HG03439 (cell line): ENCODE data around the gene MICAL2.

Experiments used
- ATAC-seq: cut with Tn5 transposase; IDR thresholded peaks from one replicate; pipeline ENCODE4 v1.9.1; 2021; ENCODE audit warnings: mild to moderate bottlenecking, moderate library complexity; ENCODE audit not compliant: unreplicated experiment

The MICAL2 gene

DNA sequence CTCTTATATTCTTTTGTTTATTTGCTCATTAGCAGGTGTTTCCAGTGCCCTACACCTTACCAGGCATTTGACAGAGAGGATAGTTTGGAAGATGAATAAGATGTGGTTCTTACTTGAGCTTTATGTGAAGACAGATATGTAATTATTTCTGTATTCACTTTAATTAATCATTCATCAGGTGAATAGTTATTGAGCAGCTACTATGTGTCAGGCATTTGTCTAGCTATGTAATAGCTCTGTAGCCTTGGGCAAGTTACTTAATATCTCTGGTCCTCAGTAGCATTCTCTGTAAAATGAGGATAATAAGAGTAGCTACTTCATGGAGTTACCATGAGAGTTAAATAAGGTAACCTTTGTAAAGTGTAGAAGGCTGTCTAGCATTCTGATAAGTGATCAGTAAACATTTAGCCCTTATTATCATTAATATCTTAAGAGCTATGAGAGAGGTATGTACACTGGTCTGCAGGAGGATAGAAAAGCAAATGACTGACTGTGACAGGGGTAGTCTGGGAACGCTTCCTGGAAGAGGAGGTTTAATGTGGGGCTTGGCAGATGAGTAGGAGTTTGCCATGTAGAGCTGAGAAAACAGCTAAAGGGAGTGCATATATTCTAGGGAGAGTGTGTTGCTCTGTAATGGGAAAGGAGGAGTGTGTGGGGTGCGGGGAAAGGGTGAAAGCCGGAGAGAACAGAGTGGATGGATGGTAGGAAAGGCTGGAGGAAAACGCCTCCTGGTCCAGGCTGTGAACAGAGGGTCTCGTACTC is 56.1 kb downstream of the MICAL2 start:
- no peak for ATAC-seq

DNA sequence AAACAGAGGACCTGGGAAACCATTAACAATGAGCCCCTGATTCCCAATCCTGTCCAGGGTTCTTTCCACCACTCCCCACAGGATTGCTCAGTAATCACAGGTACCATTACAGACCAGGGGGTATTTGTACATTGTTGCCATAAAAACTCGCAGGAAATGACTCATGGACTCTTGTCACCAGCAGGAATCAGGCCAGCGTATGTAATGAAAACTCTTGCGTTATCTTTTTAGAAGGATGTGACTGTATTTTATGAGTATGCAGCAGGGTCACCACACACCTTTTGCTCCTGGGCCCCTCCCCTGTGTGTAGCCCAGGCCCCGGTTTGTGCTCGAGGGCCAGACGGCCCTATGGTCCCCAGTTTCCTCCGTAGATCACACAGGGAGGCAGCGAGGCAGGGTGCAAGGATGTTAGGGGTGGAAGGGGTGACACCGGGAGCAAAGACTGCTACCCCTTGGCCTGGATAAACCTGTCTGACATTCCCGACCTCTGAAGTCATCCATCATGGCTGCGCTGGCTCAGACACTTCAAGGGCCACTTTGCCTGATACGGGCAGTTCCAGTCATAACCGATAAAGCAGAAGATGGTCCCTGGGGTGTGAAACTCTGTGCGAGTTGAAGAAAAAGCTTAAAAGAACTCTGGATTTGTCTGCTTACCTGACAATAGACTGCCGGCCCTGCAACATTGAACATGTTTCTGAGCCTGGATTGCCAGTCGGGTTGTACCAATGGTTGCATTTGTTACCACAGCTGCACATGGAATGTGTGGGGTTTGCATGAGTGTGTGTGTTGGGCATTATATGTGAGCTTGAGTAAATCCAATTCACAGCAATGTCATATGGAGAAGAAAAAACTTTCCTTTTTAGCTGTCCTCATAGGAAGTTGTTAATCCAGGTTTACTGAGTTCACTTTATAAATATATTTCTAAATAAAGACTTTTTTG is 56.9 kb downstream of the MICAL2 start:
- no peak for ATAC-seq

DNA sequence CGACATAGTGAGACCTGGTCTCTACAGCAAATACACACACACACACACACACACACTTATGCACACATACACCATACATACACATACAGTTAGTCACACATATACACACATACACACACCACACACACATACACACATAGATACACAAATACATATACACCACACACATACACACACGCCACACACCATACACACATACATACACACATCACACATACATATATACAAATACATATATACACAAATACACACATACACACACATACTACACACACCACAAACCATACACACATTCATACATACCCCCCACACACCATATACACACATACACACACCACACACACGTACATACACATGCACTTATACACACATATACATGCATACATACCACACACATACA is 57.7 kb downstream of the MICAL2 start:
- no peak for ATAC-seq

DNA sequence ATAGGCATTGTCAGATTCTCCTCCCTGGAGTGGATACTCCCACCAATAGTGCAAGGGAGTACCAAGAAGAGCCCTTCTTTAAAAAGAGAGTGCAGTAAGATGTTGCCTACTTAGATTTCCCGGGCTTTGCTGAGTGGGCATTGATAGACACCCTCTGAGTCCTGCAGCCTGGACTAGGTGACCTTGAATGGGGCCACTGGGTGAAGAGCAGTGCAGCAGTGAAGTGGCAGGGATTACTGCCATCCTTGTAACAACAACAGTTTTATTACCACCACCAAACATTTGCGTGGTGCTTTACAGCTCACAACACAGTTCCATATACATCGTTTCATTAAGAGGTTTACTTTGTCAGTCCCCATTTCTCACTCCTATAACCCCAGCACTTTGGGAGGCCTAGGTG is 59.4 kb downstream of the MICAL2 start:
- ATAC-seq, result no peak

DNA sequence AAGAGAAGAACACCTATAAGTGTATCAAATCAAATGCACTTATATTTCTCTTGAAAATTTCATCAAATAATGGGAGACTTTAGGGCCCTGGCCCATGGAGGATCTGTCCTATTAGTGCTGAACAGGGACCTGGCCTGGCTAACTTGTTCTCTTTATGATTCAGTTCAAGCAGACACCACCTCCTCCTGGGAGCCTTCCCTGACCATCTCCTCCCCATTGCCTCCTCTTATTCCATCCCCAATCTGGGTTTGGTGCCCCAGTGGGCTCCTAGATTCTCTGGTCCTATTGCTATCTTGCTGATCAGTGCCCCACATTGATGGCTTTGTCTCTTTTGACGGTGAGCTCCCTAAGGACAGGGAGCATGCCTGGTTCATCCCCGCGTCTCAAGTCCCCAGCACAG is 60.1 kb downstream of the MICAL2 start:
- no peak for ATAC-seq

DNA sequence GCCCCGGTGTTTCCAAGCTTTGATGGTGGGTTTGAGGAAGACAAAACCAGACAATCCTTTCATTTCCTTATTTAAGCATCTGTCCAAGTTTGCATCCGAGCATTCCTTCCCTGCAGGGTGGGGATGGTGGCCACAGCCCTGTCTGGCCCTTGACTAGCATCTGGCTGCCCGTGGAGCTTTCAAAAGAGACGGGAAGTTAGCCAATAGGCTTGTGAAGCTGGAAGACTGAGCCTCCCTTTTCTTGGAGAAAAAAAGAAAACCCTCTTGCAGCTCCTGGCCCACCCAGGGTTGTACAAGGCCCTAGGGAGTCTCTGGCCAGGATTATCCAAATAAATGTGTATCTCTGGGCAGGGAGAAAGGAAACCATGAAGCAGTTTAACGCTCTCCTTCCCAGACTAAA is 60.6 kb downstream of the MICAL2 start:
- ATAC-seq, result no peak

DNA sequence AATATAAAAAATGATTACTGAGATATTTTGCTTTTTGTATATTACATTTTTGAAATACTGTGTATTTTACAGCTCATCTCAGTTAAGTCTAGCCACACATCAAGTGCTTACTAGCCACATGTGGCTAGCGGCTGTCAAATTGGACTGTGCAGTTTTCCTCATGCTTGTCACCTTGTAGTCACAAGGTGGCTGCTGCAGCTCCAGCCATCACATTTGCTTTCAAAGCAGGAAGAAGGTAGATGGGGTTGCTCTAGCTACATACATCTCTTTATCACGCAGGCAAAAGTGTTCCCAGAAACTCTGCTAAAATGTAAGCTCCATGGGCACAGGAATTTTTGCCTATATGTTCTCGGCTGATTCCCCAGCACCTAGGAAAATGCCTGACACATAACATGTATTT is 61.5 kb downstream of the MICAL2 start:
- ATAC-seq, result no peak

DNA sequence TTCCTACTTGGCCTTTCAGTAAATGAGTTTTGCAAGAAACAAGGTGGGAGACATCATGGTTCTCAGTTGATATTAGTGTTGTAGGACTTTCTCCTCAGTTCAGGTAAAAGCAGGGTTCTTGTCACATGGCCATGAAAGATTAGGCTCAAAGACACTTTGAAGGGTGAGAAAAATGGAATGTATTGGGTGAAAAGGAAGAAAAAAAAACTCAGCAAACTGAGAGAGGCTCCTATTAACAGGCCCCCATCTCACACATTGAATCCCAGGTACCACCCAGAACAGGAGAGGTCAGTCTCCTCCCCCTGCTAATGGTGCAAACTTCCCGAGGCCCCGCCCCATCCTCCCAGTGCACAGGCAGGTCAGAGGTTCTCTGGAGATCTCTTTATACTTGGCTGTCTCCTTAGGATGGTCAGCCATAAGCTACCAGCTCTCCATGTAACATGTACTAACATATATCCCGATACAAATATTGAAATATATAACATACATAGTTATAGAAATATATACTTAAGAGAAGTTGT is 62.2 kb downstream of the MICAL2 start:
- ATAC-seq, result no peak

DNA sequence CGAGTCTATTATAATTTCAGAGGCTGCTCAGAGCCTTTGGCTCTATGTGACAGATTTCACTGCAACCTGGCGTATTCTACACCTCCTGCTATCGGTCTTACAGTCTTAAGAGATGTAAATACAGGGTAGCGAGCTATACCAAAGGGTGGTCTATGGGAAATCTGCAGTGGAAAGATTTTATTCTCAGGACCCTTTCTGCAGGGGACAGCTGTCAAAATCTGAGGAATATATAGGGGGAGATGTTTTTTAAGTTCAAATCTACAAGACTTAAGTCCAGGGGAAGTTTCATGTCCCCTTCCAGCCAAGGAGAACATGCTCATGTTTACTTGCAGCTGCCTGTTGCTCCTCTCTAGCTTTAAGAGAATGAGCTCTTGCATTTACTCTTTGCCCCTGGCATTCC is 62.7 kb downstream of the MICAL2 start:
- ATAC-seq, result no peak

DNA sequence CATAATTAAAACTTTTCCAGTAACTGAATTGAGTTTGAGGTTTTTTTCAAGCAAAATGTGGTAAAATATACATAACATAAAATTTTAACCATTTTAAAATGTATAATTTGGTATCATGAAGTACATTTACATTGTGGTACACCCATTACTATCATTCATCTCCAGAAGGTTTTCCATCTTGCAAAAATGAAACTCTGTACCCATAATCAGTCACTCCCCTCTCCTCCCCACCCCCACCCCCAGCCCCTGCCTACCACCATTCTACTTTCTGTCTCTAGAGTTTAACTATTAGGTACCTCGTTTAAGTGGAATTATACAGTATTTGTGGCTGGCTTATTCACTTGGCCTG is 63.7 kb downstream of the MICAL2 start:
- ATAC-seq, result peak; percentile 42

DNA sequence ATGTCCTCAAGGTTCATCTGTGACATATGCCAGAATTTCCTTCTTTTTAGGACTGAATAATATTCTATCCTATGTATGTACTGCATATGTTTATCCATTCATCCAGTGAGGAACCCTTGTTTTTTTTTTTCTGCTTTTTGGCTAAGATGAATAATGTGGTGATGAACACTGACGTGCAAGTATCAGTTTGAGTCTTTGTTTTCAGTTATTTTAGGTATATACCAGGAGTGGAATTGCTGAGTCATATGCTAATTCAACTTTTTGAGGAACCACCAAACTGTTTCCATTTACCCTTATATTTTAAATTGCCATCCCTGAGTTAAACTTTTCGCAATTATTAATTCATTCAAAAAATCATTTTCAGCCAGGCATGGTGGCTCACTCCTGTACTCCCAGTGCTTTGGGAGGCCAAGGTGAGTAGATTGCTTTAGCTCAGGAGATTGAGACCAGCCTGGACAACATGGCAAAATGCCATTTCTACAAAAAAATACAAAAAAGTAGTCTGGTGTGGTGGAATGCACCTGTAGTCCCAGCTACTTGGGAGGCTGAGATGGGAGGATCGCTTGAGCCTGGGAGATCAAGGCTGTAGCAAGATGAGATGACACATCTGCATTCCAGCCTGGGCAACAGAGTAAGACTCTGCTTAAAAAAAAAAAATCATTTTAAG is 64.2 kb downstream of the MICAL2 start:
- ATAC-seq, result peak; percentile 82

DNA sequence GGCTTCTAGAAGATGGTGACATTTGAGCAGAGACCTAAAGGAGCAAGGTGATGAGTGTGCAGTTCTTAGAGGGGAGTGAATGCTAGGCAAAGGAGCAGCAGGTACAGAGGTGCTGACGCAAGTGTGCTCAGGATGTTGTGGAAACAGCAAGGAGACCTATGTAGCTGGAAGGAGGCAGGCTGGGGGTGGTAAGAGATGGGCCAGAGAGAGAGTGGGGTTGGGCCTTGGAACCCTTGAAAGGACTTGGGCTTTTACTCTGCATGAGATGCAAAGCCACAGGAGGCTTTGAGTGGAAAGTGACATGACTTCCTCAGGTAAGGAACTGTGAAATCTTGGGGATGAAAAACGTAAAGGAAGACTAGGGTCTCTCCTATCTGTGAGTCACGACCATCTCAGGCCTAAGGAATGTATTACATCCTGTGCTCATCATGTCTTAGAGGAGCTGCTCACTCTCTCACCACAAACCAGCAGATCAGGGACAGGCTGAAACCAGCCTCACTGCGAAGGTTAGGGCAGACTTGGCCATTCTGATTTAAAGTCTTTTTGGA is 65.4 kb downstream of the MICAL2 start:
- no peak for ATAC-seq

DNA sequence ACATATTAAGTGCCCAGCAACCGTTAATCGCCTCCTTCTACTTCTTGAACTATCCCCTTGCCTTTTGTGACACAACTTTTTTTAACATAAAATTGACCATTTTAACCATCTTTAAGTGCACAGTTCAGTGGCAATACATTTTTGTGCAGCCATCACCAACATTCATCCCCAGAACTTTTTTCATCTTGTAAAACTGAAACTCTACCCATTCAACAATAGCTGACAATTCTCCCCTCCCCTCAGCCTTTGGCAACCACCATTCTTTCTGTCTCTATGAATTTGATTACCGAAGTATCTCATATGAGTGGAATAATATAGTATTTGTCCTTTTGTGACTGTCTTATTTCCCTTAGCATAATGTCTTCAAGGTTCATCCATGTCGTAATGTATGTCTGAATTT is 66.0 kb downstream of the MICAL2 start:
- ATAC-seq, result no peak

DNA sequence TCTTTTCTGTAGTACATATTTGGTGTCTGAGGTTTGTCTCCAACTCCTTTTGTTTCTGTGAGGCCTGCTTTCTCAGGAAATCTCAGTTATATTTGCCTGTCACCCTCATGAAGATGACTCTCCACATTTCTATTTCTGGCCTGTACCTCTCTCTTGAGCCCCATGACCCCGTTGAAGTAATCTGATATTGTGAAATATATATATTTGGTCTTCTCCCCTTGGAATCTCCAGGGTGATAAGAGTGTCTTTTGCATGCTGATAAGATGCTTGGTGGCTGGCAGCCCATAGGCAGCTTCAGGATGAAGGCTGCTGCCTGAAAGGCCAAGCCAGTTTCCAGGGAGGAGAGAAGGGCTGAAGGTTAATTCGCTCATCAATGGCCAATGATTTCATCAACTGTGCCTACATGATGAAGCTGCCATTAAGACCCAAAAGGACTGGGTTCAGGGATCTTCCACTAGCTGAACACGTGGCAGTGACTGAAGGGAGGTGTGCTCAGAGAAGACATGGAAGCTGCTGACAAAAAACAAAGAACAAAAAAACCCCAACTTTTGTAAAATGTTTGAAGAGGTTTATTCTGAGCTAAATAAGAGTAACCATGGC is 67.4 kb downstream of the MICAL2 start:
- no peak for ATAC-seq

DNA sequence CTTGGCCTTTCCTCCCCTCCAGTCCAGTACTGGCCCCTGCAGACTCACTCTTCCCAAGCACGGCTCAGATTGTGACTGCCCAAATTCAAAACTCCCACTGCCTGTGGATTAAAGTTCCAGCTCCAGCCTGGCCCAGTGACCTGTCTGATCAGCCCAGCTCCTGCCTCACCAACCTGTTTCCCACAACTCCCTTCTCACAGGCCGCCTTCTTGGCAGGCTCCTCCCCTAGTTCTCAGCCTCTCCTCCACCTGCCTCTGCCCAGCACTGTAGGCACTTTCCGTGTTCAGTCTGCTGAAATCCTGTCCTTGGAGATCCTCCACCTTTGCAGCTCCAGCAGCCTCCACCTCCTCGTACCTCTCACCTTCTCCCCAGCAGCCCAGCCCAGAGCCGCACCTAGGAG is 68.6 kb downstream of the MICAL2 start:
- no peak for ATAC-seq

DNA sequence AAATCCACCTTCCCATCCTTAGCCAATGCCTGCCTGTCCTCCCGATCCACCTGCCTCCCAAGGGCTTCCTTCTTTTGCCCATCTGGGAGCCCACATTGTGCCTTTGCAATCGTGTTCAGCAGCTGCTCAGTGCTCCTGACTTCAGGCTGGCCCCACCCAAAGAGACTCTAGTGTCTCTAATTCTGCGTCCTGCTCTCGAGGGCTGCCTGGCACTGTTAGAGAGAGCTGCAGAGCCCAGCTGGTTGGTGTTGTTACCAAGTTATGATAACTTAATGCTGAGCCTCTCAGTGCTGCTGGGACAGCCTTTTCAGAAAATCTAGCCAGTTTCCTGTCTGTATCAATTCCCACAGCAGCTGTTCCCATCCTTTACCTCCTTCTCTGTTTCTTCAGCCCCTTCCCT is 69.1 kb downstream of the MICAL2 start:
- no peak for ATAC-seq

DNA sequence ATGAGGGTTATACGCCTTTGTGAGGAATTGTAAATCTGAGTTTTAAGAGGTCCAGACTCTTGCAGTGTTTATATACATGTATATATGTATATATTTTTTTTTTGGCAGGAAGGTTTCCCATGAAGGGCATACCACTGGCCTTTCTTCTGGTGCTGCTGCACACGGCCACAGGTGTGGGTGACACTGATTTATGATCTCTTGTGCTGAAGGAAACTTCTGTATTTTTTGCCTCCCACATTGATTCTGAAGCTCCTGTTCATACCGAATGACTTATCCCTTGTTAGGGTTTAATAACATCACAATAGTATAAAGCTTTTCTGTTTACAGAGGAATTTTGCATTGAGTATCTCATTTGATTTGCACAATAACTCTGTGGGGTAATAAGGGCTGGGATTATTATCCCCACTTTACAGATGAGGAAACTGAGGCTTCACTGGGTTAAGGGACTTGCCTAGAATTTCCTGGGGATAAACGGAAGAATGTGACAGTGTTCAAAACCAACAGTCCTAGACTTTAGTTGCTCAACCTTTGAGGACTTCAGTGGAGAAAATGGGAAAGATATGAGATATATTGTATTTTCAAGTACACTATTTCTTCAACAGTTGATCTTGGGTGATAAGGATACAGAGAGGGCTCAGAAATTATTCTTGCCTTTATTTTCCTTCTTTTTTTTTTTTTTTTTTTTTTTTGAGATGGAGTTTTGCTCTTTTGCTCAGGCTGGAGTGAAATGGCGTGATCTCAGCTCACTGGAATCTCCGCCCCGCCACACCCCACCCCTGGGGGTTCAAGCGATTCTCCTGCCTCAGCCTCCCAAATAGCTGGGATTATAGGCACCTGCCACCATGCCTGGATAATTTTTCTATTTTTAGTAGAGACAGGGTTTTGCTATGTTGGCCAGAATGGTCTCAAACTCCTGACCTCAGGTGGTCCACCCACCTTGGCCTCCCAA is 70.1 kb downstream of the MICAL2 start:
- ATAC-seq, result no peak

DNA sequence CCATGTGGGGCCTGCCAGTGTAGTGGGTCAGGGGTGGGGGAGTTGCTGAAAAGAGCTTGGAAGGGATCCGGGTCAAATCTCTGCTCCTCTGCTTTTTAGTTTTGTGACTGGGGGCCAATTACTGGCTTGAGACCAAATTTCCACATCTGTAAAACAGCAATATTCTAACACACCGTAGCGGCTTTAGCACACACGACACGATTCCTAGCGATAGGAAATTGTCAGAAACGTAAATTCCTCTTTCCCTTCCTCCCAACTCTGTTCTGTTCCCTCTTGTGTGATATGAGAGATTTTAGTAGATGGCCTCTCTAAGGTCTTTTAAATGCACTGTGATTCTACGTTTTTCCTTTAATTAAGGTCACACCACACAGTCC is 71.9 kb downstream of the MICAL2 start:
- no peak for ATAC-seq

DNA sequence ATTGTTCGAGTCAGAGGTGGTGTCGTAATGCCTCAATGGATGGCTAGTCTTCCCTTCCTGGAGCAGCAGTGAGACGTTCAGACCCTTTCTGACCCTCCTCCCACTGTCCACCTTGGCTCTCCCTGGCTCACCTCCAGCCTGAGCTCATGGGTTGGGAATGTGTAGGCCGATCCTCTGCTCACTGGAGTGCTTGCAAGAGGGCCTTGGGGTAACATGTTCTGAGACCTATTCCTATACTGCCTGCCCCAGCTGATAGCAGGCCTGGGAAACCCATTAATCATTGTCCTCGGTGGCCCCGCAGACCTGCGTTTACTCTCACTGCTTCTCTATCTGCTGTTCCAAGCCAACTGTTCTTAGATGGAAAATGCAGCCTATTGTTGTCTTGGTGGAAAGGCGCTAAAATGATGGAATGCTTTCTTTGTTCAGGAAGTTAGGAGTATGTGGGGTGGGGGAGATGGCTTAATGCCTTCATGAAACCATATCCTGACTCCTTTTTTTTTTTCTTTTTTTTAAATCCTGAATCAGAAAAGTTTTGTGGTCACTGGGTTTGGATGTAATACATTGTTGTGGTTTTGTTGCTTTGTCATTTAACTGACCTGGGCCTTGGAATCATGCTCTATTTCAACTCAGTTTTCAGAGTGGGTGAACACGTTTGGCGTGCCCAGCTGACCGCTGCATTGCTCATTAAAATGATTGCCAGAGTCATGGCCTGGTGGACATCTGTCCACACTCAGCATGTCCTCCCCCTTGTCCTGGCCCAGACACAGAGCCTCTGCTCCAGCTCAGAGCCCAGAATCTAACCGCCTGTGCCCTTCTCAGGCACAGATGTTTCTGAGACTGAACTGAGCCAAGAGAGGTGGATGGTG is 72.5 kb downstream of the MICAL2 start:
- ATAC-seq, result no peak
